ENCODE results near the gene POM121. TPM values are rescaled to one million over a fixed set of nuclear protein-coding genes. Genes with fewer than 3 reads are reported as not detected.
"Not testable (repeated sequence)": the region's sequence is repeated elsewhere in the genome, so short reads cannot be mapped to it uniquely, and the experiment has no call there.

Gene POM121
- total RNA-seq, 1 experiment from 2014 or later = 7.1 TPM

DNA sequence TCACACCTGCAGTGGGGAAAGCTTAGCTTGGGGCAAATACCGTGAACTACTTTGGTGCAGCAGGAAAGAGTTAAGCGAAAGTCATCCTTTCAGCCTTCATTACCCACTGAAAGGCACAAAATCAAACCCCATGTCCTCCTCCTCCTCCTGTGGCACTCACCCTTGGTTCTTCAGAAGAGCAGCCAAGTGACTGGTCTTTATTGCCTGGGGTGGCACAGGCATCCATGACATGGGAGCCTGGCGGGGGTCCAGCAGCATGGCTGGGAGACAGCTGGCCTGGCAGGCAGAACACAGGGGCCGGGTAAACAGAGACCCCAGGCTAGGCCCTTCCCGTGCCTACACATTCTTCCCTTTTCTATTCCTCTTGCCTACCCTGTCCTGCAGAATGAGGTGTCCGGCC lies 24.8 kb downstream of the POM121 start:
- not testable (repeated sequence) for DNase-seq (ENCODE audit: low read depth)

DNA sequence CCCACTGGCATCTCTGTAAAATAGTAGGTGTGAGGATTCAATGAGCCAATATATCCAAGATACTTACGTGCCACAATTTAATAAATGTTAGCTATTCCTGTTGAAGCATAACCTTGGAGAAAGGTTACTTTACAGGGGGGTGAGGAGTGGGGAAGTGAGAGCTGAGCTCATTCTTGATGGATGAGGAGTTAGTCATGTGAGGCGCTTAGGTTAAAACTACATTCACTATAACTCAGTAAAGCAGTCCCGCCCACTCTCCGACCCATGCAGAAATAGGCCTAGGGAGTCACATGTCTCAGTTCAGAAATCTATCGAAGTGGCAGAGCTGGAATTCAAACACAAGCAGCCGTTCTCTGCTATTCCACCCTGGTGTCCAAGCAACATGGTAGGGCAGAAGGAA lies 25.5 kb downstream of the POM121 start:
- DNase-seq (ENCODE audit: low read depth) = not testable (repeated sequence)

DNA sequence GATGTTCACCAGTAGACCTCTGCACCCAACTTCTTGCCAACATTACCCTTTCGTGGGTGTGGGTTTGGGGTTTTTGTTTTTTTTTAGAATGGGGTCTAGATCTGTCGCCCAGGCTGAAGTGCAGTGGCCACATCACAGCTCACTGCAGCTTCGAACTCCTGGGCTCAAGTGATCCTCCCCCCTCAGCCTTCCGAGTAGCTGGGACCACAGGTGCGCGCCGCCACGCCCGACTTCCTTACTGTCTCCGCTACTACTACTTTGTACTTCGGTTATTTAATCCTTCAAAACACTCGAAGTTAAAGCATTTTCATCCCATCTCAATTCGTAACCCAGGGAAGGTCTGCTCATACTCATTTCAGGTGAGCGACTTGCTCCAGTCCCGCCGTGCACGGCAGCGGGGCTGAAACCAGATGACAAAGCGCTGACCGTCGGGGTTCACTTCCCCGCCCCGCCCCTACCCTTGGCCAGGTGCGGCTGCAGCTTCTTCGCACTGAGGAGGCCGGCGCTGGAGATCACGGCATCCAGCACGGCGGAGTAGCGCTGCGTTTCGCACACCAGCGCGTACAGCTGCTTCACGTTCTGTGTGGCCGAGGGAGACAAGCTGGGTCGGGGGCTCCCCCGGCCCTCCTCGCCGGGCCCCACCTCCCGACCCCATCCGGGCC lies 29.1 kb downstream of the POM121 start:
- DNase-seq (ENCODE audit: low read depth) = not testable (repeated sequence)

DNA sequence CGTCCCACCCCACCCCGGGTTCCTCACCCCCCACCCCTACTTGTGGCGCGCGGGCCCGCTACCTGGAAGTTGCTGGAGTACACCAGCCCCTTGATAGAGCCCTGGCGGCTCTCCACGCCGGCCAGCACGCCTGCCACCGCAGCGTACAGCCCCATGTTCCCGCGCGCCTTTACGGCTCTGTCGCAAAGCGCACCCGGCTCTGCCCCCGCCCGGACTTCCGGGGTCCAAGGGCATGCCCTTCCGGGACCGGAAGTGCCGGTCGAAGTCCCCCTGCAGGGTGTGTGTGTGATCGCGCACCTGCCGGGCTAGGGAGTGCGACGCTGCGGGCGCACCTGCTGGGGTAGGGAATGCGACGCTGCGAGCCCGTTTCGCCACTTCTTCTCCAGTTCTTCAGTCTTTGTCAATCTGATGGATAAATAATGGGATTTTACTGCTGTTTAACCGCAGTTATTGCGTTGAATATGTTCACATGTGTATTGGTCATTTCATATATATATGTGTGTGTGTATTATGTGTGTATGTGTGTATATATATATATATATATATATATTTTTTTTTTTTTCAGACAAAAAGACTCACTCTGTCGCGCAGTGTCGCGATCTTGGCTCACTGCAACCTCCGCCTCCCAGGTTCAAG lies 29.8 kb downstream of the POM121 start:
- DNase-seq (ENCODE audit: low read depth) = not testable (repeated sequence)

DNA sequence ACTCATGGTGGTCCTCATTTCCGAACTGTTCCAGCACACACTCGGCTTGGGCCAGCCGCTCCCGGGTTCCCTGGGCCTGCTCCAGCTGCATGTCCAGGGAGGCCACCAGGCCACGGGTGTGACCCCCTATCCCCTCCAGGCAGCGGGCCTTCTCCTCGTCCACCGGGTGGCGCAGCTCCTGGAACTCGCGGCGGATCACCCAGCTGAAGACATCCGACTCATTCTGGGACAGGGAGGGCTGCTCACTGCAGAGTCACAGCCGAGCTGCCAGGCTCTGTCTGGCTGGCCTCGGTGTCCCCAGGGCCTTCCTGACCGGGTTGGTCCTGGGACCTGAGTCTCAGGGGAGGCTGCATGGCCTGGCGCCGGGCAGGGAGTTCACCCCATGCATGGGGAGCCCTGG lies 35.1 kb downstream of the POM121 start:
- DNase-seq (ENCODE audit: low read depth) = not testable (repeated sequence)

DNA sequence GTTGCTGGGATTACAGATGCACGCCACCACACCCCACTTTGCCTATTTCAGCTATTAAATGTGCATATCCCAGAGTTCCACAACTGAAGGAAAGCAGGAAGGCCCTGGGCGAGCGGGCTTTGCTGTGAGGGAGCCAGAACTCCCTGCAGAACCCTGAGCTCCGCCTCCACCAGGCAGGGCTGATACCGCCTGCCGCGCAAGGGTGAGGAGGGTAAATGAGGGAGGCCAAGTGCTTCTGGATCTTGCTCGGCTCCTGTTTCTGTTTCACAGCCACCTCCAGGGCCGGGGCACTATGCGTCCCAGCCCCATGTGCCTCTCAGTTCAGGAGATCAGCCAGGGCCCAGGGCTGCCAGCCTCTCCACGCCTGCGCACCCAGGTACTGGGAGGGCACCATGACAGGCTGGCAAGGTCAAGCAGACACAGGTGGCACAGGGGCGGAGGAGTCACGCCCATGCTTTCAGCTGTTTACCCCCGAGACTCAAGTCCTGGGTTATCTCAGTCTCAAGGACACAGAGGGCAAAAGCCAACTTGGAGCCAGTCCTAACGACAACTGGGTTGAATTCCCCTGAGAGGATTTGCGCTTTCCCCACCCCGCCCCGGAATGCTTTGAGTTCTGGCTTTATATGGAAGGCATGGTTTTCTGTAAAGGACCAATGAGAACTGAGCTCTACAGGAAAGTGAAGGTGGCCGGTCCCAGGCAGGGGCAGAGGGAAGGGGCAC lies 35.9 kb downstream of the POM121 start:
- DNase-seq (ENCODE audit: low read depth) = not testable (repeated sequence)

DNA sequence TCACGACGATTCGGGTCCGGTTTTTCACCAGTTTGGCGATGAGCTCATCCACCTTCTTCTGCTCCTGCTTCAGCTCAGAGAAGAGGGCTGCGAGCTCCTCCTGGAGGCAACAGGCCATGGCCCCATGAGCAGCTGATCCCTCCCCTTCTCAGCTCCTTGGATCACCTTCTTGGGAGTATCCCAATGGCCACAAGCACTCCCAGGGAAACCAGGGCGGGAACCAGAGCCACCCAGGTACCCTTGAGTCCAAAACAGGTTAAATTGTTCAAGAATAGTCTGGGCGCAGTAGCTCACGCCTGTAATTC lies 36.4 kb downstream of the POM121 start:
- DNase-seq (ENCODE audit: low read depth) = not testable (repeated sequence)

DNA sequence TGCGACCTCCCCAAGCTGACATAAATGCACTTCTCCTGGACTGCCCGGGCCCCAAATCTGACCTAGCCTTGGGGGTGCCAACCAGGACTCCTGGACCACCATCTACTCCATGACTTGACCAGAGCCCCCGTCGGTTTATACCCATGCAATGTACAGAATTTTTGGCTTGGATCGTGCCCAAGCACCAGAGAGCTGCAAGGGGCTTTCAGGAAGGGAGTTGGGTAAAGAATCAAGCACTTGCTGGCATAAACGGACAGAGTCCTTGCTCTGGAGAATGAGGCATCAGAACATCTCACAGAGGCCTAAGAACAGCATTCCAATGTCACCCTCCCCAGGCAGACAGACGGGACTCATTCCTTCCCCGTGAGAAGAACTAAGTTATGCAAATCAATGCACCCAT lies 38.2 kb downstream of the POM121 start:
- DNase-seq (ENCODE audit: low read depth) = not testable (repeated sequence)

DNA sequence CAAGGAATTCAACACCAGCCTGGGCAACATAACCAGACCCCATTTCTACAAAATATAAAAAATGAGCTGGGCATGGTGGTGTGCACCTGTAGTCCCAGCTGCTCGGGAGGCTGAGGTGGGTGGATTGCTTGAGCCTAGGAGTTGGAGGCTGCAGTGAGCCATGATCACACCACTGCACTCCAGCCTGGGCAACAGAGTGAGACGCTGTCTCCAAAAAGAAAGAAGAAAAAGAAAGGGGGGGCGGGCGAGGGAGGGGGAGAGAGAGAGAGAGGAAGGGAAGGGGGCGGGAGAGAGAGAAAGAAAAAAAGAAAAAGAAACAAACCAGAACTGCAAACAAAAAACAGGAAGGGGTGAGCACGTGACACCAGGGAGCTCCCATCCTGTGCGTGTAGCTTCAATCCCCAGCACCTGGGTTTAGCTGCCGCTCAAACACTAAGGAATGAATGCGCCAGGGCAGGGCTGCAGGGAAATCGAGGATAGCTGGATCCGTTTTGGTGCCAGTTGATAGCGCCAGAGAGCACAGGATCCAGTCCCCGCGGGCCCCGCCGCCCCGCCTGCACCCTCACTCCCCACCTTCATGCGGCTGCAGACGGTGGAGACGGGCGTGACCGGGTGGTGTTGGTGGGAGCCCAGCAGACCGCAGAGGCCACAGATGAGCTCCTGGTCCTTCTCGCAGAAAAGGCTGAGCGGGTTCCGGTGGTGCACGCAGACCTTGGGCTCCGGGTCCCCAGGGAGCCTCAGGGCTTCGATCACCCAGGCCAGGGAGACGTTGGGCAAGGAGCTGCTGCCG lies 40.5 kb downstream of the POM121 start:
- DNase-seq (ENCODE audit: low read depth) = not testable (repeated sequence)

DNA sequence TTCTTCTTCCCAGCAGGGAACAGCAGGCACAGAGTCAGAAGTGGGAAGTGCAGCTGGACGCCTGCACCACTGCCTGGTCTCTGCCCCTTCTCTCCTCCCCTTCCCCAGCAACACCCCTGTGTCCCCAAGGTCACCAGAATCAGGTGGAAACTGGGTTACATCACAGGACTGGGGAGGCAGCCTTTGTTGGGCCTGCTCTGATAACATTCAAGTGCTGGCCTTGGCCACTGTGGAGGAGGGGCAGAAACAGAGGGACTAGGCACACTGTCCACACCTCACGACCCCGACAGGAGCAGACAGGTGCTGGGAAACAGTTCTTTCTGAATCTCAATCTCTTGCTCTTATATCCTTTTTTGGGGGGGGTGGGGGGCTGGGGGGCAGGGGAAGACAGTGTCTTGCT lies 42.0 kb downstream of the POM121 start:
- not testable (repeated sequence) for DNase-seq (ENCODE audit: low read depth)

DNA sequence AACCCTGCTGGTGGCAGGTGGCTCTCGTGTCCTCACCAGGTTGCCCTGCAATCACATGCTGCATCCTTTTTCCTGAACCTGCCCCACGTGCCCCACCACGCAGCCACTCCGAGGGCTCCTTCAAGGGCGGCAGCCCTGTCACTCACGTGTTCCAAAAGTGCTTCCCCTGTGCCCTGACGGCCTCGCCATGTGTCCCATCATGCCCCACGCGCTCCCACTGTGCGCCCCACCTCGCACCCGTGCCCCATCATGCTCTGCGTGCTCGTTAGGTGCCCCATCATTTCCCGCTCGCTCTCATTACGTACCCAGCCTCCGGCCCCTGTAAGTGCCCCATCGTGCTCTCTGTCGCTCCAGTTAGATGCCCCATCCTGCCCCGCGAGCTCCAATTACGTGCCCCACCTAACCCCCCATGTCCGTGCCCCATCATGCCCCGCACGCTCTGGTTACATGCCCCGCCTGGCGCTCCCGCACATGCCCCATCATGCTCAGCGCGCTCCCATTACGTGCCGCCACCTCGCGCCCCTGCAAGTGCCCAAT lies 44.2 kb downstream of the POM121 start, which contains the start of gene TRIM74:
Gene TRIM74, minus strand, starts transcription at position 487 of the 537 bp plus-strand sequence. CDS start 3,309 bp downstream, outside the sequence.
- not testable (repeated sequence) for DNase-seq (ENCODE audit: low read depth)

DNA sequence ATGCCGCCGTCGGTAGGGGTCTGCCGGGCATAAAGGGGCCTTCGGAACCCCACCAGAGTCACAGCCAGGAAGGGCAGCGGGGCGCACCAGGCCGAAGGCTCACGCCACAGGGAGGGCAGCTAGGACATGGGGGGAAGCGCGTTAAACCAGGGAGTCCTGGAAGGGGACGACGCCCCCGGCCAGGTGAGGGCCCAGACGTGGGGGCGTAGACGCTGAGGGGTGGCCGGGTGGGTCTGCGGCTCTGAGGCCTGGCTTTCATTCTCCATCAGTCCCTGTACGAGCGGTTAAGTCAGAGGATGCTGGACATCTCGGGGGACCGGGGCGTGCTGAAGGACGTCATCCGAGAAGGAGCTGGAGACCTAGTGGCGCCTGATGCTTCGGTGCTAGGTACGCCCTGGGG lies 44.8 kb downstream of the POM121 start:
- not testable (repeated sequence) for DNase-seq (ENCODE audit: low read depth)

DNA sequence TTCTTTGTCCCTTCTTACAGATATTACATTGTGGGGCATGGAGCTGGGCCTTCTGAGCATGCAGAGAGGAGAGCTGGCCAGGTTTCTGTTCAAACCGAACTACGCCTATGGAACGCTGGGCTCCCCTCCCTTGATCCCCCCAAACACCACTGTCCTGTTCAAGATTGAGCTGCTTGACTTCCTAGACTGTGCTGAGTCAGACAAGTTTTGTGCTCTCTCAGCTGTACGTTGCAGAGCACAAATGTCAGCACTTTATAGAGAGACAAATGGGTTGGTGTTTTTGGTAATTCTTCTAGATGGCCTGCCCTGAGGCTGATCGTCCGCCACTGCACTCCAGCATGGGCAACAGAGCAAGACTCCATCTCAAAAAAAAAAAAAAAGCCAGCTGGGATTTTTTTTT lies 46.6 kb downstream of the POM121 start:
- DNase-seq (ENCODE audit: low read depth) = not testable (repeated sequence)

DNA sequence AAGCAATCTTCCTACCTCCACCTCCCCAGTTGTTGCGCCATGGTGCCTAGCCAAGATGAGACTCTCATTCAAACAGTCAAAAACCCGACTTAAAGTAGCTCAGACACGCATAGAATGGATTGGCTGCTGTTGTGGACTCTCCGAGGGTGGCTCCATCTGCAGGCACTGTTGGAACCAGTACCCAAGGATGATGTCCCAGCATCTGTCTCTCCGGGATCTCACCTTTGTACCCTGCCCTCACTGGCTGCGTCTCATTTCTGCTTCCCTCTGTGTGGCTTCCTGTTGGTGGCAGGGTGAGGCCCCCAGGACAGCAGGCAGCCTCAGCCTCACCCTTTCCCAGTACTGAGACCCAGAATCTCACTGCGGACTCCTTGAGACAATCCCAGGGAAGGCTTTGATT lies 49.9 kb downstream of the POM121 start:
- not testable (repeated sequence) for DNase-seq (ENCODE audit: low read depth)

DNA sequence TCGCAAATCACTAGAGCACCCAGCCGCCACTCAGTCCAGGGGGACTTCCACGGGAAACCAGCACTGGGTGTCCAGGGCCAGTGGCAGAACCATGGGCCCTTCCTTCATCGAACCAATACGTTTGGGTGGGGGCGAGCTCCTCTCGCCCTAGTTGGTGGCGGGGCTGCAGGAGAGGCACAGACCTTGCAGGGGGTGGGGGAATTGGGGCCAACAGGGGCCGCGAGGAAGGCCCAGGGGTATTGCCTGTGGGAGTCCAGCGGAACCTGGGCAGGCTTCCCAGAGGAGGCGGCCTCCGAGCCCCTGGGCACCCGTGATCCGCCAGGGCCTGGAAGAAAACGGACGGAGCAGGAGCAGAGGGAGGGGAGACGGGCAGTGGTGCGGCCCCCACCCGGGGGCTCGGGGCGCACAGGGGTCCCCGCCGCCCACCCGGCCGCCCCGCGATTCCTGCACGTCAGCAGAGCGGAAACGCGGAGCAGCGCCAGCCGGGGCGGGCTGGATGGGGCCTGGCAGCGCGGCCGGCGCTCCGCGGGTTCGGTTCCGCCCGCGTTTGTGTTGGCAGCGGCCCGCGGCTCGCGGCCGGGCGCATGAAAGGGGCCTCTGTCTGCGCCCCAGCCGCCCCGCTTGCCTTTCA lies 50.9 kb downstream of the POM121 start:
- DNase-seq (ENCODE audit: low read depth) = not testable (repeated sequence)

DNA sequence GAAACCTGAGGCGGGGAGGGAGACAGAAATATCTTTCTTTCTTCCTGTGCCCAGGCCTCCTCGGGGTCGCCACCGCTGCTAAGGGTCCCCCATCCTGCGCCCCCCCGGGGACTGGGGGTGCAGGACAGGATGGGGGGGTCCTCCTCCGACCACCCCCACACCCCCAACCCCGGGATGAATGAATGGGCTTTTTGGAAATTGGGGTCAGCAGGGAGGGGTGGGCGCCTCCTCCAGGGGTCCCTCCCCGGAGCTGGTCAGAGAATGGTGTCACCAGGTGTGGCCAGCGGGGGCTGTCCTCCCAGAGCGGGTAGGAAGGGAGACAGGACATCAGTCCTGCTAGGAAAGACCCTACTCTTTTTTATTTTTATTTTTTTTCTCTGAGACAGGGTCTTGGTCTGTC lies 51.5 kb downstream of the POM121 start:
- DNase-seq (ENCODE audit: low read depth) = not testable (repeated sequence)

DNA sequence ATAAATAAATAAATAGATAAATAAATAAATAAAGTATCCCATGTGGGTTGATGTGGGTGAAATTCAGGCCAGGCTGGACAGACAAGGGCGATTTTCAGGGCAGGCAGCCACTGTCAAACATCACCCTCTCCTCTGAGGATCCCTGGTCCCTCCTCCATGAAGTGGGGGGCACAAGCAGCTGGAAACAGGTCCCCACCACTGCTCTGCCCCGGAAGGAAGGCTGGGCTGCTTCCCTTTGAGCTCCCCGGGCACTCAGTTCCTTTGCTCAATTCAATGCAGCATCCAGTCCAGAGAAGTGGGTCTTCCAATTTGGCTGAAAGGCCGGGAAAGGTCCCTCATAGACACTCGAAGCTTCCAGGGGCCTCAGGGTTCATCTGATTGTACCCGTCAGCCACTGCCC lies 55.5 kb downstream of the POM121 start:
- DNase-seq (ENCODE audit: low read depth) = not testable (repeated sequence)

DNA sequence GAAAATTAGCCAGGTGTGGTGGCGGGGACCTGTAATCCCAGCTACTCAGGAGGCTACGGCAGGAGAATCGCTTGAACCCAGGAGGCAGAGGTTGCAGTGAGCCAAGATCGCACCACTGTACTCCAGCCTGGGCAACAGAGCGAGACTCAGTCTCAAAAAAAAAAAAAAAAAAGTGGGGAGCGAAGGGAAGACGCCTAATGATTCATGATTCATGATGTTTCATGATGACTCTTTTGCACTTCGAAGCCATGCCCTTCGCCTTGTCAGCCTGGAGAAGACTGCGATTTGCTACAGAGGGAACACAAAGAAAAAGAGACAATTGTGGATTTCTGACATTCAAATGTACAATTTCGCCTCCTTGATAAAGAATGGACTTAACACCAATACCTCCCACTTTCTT lies 57.2 kb downstream of the POM121 start:
- not testable (repeated sequence) for DNase-seq (ENCODE audit: low read depth)

DNA sequence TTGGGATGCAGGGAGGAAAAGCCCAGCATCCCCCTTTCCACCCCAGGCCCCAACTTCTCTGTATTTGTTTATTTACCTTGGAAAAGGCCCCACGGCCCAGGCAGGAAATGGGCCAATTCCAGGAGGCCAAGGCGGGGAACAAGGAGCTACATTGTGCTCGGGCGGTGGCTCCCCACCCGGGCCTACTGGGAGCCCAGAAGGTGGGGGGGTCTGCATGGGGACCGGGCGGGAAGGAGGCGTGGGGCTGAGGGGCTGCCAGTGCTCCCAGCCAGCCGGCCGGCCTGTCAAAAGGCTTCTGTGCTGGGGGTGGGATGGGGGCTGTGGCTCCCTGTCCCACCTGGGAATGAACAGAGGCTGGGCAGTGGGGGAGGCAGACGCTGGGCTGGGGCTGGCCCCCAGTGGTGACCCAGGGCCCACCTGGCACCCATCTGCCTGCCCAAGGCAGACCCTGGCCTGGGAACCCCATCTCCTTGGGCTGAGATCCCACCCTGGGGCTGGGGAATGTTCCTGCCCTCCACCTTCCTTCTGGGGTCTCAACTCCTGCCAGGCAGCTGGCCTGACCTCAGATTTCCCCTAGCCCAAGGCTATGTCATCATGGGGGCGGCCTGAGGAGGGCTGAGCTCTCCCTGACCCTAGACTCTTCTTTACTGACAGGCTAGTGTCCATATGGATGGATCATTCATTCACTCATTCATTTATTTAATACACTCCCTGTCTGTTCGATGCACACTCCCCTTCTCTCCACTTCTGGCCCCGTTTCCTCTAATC lies 65.4 kb downstream of the POM121 start:
- DNase-seq (ENCODE audit: low read depth) = not testable (repeated sequence)

DNA sequence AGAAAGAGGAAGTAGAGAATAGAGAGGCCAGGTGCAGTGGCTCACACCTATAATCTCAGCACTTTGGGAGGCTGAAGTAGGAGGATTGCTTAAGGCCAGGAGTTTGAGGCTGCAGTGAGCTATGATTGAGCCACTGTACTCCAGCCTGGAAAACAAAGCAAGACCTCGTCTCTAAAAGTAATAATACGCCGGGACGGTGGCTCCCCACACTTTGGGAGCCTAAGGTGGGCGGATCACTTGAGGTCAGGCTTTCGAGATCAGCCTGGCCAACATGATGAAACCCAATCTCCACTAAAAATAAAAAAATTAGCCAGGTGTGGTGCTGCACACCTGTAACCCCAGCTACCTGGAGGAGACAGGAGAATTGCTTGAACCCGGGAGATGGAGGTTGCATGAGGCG lies 70.6 kb downstream of the POM121 start:
- DNase-seq (ENCODE audit: low read depth) = not testable (repeated sequence)

Measured in Daoy (cell line).